ENCODE results near the gene PCNX1.

Gene PCNX1

DNA sequence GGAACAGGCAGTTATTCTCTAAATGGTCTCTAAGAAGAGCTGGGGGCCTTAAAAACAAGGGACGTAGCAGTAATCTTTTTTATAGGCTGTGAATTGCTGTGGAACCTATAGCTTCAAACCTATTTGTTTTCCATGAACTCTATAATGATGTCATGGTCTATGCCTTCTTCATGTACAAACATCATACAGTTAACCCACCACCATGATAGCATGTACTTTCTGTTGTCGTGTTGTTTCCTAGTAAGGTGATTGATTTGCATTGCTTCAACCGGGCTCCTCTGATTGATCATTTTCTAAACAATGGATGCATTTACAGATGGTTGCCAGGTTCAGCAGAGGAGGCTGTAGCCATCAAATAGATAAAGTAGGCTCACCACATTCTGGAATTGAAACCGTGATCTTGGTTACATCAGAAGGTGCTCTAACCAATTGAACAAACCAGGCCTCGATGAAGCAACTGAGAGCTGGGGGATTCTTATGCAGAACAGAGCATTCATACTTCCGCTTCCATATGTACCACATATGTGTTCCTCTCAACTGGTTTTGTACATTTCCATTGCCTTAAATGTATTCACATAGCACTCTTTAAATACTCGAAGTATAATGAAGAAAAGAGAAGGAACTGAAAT, 25.6 kb upstream of the PCNX1 start:
- H3K9ac ChIP-seq (ENCODE audit: low read depth, low read length) = no peak overlapping the region
- H3K9me3 ChIP-seq (ENCODE audit: control insufficient read depth, insufficient read depth, low read length) = no peaks in the 10 kb centered on the region
- H3K27me3 ChIP-seq (ENCODE audit: control insufficient read depth, insufficient read depth, low read length) = no peaks in the 10 kb centered on the region
- H3K36me3 ChIP-seq (ENCODE audit: control insufficient read depth, insufficient read depth, low read length) = no peaks in the 10 kb centered on the region
- H3K4me1 ChIP-seq (ENCODE audit: control insufficient read depth, insufficient read depth, low read length) = no peaks in the 10 kb centered on the region
- no peak overlapping the region for H3K4me3 ChIP-seq (ENCODE audit: low read depth, low read length)

DNA sequence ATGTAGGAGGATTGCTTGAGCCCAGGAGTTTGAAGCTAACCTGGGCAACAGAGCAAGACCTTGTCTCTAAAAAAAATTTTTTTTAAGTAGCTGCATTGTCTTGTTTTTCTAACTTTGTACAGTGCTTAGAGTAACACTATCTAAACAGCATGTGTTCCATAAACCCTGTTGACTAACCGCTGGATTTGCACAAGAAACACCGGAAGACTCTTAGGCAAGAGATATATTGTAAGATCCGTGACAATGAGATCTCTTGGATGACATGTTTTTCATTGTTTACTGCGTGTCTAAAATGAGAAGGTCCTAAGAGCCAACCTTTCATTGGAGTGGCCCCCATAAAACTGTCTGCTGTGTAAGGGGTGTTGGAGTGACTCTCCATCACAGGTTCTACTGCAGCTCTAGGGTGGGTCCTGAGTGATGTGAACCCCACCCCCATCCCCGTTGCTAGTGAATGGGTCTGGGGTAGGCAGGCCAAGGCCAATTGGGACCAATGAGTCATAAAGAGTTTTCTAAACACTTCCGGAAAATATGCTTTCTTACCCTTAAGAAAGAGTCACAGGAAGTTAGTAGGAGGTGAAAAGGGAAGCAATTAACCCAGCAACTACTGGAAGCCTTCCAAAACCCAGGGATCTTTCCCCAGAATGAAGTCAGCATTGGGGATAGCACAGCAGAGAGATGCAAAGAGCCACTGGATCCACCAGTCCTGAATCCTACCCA, 24.3 kb upstream of the PCNX1 start:
- no peaks in the 10 kb centered on the region for H3K9me3 ChIP-seq (ENCODE audit: control insufficient read depth, insufficient read depth, low read length)
- H3K4me1 ChIP-seq (ENCODE audit: control insufficient read depth, insufficient read depth, low read length) = no peaks in the 10 kb centered on the region
- no peaks in the 10 kb centered on the region for H3K36me3 ChIP-seq (ENCODE audit: control insufficient read depth, insufficient read depth, low read length)
- H3K27me3 ChIP-seq (ENCODE audit: control insufficient read depth, insufficient read depth, low read length) = no peaks in the 10 kb centered on the region
- no peak overlapping the region for H3K4me3 ChIP-seq (ENCODE audit: low read depth, low read length)
- H3K9ac ChIP-seq (ENCODE audit: low read depth, low read length) = no peak overlapping the region

DNA sequence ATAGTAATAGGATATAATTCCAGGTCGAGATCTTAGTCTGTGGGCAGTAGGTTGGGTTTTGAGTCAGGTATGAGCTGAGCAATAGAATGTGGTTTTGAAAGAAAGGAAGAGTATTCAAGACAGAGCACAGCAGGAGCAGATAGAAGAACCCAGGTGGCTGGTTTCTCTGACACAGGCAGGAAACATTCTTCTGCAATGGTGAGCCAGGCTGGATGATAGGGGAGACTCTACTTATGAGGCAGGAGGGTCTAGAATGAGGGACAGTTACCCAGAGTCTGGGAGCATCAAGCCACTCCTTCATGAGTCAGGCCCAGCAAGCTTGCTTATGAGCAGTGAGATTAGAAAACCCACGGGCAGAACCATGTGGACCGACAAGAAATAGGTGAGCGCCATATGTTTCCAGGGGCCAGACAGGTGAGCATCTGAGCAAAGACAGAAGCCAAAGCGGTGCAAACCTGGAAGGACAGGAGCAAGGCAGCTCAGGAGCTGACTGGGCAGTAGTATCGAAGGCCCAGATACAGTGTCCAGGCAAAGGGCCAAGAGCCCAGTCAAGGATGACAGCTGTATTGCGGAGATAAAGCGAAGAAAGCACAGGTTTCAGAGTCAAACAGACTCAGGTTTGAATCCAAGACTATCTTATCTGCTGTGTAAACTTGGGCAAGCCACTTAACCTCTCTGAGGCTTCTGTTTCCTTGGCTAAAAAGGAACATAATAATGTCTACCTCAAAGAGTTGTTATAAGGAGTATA, 22.5 kb upstream of the PCNX1 start:
- Histone ChIP-seq H3K27me3 (ENCODE audit: control insufficient read depth, insufficient read depth, low read length) (no peaks in the 10 kb centered on the region), H3K4me3 (ENCODE audit: low read depth, low read length) (no peak overlapping the region), H3K9me3 (ENCODE audit: control insufficient read depth, insufficient read depth, low read length) (no peaks in the 10 kb centered on the region), H3K4me1 (ENCODE audit: control insufficient read depth, insufficient read depth, low read length) (no peaks in the 10 kb centered on the region), H3K36me3 (ENCODE audit: control insufficient read depth, insufficient read depth, low read length) (no peaks in the 10 kb centered on the region), H3K9ac (ENCODE audit: low read depth, low read length) (no peak overlapping the region)

DNA sequence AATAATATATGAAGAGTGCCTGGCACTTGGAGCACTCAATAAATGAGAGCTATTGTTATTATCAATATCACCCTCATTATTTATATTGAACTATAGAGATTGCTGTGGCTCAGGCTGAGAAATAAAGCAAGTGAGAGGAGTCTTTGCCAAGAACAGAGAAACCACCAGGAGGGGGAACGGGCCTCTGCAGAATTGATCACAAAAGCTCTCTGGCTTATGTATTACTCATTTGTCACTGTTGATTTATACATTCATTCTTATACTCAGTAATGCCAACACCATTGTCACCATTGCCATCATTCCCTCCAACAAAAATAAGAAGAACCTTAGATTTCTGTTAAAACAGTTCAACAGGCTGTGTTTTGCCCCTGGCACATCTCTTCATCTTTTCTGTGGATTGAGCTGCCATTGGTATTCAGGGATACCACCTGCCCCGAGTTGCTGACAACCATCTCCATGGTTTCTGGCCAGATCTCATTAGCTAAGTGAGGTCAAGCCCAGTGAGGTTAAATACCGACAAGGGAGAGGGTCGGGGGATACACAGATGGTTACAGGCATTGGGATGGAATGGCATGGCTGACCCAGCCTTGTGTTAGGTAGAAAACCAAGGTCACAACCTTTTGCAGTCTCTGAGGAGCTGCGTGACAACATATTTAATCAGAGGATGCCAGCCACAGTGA, 21.8 kb upstream of the PCNX1 start:
- H3K9ac ChIP-seq (ENCODE audit: low read depth, low read length) = no peak overlapping the region
- H3K4me3 ChIP-seq (ENCODE audit: low read depth, low read length) = no peak overlapping the region
- no peaks in the 10 kb centered on the region for H3K4me1 ChIP-seq (ENCODE audit: control insufficient read depth, insufficient read depth, low read length)
- no peaks in the 10 kb centered on the region for H3K27me3 ChIP-seq (ENCODE audit: control insufficient read depth, insufficient read depth, low read length)
- no peaks in the 10 kb centered on the region for H3K36me3 ChIP-seq (ENCODE audit: control insufficient read depth, insufficient read depth, low read length)
- no peaks in the 10 kb centered on the region for H3K9me3 ChIP-seq (ENCODE audit: control insufficient read depth, insufficient read depth, low read length)

DNA sequence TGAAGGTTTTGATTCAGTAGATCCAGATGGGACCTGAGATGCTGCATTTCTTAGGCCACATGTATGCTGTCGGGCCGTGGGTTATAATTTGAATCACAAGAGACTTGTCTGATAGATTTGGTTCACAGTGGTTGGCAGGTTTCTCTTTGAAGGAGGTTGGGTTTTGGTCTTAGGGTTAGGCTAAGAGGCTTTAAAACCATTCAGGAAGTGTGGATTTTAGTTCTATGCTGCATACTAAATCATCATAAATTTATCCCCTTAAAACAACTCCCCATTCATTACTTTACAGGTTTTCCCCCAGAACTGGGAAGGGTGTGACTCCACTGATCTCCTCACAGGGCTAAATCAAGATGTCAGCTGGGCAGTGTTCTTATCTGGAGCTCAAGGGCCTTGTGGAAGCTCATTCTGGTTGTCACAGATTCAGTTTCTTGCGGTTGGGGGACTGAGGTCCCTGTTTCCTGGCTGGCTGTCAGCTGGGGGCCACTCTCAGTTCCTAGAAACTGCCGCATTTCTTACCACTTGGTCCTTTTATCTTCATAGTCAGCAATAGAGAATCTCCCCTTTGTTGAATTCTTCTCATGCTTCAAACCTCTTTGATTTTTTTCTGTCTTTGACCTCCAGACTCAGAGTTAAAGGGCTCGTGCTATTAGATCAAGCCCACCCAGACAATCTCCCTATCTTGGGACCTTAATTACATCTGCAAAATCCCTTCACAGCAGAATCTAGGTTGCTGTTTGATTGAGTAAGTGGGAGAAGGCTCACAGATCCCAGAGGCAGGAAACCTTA, 20.6 kb upstream of the PCNX1 start:
- Histone ChIP-seq H3K9ac (ENCODE audit: low read depth, low read length) (no peak overlapping the region), H3K4me3 (ENCODE audit: low read depth, low read length) (no peak overlapping the region), H3K36me3 (ENCODE audit: control insufficient read depth, insufficient read depth, low read length) (no peaks in the 10 kb centered on the region), H3K27me3 (ENCODE audit: control insufficient read depth, insufficient read depth, low read length) (no peaks in the 10 kb centered on the region), H3K4me1 (ENCODE audit: control insufficient read depth, insufficient read depth, low read length) (no peaks in the 10 kb centered on the region), H3K9me3 (ENCODE audit: control insufficient read depth, insufficient read depth, low read length) (no peaks in the 10 kb centered on the region)

DNA sequence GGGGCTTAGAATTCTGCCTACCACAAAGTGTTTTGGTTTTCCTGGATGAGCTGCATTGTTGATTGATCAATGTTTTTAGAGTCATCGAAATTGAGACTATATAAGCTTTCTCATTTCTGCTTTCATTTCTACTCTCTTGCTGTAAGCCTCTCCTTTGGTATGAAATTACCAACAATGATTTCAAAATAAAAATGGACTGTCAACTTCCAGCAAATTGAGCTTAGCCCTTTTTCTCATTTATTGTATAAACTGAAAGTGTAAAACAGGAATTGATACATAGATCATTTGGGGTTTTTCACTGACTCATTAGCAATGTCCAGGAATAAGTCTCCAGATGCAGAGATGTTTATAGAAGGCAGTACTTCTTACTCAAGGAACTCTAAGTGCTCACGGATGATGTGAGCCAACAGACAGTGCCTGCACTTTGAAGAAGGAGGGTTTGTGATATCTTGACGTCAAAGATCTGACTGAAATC, 20.0 kb upstream of the PCNX1 start:
- H3K4me1 ChIP-seq (ENCODE audit: control insufficient read depth, insufficient read depth, low read length) = no peaks in the 10 kb centered on the region
- no peak overlapping the region for H3K4me3 ChIP-seq (ENCODE audit: low read depth, low read length)
- no peaks in the 10 kb centered on the region for H3K36me3 ChIP-seq (ENCODE audit: control insufficient read depth, insufficient read depth, low read length)
- no peaks in the 10 kb centered on the region for H3K9me3 ChIP-seq (ENCODE audit: control insufficient read depth, insufficient read depth, low read length)
- no peaks in the 10 kb centered on the region for H3K27me3 ChIP-seq (ENCODE audit: control insufficient read depth, insufficient read depth, low read length)
- H3K9ac ChIP-seq (ENCODE audit: low read depth, low read length) = no peak overlapping the region

DNA sequence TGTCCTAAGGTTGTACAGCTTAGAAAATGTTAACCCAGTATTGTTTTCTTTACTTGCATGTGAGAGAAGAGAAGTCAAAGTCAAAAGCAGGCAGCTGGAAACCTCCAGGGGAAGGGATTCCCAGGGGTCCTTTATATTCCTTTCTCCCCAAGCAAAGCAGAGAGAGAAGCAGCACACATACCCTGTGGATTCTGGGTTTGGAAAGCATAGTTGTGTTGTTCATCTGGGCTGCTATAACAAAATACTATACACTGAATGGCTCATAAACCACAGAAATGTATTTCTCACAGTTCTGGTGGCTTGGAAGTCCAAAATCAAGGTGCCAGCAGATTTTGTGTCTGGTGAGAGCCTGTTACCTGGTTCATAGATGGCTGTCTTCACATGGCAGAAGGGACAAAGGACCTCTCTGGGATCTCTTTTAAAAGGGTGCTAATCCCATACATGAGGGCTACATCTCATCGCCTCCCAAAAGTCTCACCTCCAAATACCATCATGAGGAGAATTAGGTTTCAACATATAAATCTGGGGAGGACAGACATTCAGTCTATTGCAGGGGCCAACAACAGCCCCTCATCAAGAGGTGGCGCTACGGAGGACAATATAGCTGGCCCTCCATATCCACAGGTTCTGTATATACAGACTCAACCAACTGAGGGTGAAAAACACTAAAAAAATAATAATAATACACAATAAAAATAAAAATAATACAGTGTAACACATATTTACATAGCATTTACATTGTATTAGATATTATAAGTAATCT, 19.3 kb upstream of the PCNX1 start:
- Histone ChIP-seq H3K4me3 (ENCODE audit: low read depth, low read length) (no peak overlapping the region), H3K4me1 (ENCODE audit: control insufficient read depth, insufficient read depth, low read length) (no peaks in the 10 kb centered on the region), H3K9ac (ENCODE audit: low read depth, low read length) (no peak overlapping the region), H3K9me3 (ENCODE audit: control insufficient read depth, insufficient read depth, low read length) (no peaks in the 10 kb centered on the region), H3K36me3 (ENCODE audit: control insufficient read depth, insufficient read depth, low read length) (no peaks in the 10 kb centered on the region), H3K27me3 (ENCODE audit: control insufficient read depth, insufficient read depth, low read length) (no peaks in the 10 kb centered on the region)

DNA sequence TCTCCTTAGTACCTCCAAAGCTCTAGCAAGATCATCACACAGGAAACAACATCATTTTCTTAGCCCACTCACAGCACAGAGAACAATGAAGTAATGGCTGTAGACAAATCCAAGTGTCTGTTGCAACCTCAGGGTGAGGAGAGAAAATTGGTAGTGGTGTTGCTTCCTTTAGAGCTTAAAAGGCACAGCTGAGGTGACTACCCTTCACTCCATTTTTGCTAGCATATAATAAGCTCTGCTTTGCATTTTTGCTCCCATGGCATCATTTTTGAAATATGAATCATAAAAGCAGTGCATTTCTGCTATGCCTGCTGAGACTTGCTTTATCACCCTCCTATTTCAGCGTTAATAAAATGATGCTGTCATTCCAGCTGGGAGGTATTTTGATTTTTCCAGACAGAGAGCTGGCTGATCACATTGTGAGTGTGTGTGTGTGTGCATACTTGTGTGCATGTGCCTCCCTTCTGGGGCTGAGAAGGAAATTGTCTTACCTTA, 18.5 kb upstream of the PCNX1 start:
- no peak overlapping the region for H3K9ac ChIP-seq (ENCODE audit: low read depth, low read length)
- no peaks in the 10 kb centered on the region for H3K4me1 ChIP-seq (ENCODE audit: control insufficient read depth, insufficient read depth, low read length)
- H3K9me3 ChIP-seq (ENCODE audit: control insufficient read depth, insufficient read depth, low read length) = no peaks in the 10 kb centered on the region
- H3K27me3 ChIP-seq (ENCODE audit: control insufficient read depth, insufficient read depth, low read length) = no peaks in the 10 kb centered on the region
- H3K4me3 ChIP-seq (ENCODE audit: low read depth, low read length) = no peak overlapping the region
- no peaks in the 10 kb centered on the region for H3K36me3 ChIP-seq (ENCODE audit: control insufficient read depth, insufficient read depth, low read length)

DNA sequence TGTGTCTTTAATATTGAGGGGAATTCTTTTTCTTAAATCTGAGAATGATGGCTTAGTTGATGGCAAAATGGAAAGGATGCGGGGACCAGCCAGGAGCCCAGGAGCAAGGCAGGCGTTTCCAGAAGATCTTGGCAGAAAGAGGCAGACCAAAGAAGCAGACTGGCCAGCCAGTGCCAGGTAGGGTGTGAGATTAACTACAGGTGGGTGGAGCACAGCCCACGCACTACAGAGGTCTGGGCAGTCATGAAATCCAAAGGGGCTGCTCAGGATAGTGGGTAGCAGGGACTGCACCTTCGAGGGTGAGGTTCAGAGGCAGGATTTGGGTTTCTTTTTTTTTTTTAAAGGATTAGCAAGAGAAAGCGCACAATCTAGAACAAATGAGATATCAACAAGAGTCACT, 17.7 kb upstream of the PCNX1 start:
- Histone ChIP-seq H3K4me3 (ENCODE audit: low read depth, low read length) (no peak overlapping the region), H3K27me3 (ENCODE audit: control insufficient read depth, insufficient read depth, low read length) (no peaks in the 10 kb centered on the region), H3K36me3 (ENCODE audit: control insufficient read depth, insufficient read depth, low read length) (no peaks in the 10 kb centered on the region), H3K9me3 (ENCODE audit: control insufficient read depth, insufficient read depth, low read length) (no peaks in the 10 kb centered on the region), H3K9ac (ENCODE audit: low read depth, low read length) (no peak overlapping the region), H3K4me1 (ENCODE audit: control insufficient read depth, insufficient read depth, low read length) (no peaks in the 10 kb centered on the region)

DNA sequence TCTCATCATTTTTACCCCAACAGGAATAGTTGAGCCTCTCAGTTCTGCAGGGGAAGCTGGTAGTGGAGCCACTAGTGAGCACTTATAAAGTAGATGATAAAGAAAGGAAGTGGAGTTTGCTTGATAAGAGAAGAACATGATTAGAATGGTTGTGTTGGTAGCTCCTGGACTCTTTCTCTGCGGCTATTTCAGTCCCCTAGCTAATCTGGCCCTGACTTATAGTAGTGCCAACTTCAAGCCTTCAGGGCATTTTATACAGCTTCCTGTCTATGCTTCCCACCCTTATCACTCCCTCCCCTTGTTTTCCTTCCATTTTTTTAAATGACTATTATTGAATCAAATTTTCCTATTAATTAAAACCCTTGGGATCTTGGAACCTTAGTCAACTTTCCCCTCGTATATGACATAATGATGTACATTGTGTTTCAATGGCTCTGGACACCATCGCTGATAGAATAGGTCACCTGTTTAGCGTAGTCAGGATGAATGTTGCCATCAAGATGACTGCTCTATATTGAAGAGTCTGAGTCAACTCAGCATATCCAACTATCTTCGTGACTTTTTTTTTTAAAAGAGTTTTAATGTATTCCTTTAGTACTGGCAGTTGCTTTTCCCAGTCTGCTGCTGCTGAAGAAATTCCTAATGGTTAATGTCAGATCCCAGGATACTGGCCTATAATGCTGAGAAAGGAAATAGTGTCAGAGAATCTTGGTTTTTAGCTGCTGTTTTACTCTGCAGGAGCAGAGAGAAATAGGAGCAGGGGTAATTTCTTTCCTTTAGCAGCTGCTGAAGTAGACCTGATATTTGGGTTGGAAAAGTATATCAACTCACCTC, 16.2 kb upstream of the PCNX1 start:
- Histone ChIP-seq H3K36me3 (ENCODE audit: control insufficient read depth, insufficient read depth, low read length) (no peaks in the 10 kb centered on the region), H3K9ac (ENCODE audit: low read depth, low read length) (no peak overlapping the region), H3K4me3 (ENCODE audit: low read depth, low read length) (no peak overlapping the region), H3K27me3 (ENCODE audit: control insufficient read depth, insufficient read depth, low read length) (no peaks in the 10 kb centered on the region), H3K9me3 (ENCODE audit: control insufficient read depth, insufficient read depth, low read length) (no peaks in the 10 kb centered on the region), H3K4me1 (ENCODE audit: control insufficient read depth, insufficient read depth, low read length) (no peaks in the 10 kb centered on the region)
